Measurements from ENCODE around the gene CPA1.

CPA1 gene

DNA sequence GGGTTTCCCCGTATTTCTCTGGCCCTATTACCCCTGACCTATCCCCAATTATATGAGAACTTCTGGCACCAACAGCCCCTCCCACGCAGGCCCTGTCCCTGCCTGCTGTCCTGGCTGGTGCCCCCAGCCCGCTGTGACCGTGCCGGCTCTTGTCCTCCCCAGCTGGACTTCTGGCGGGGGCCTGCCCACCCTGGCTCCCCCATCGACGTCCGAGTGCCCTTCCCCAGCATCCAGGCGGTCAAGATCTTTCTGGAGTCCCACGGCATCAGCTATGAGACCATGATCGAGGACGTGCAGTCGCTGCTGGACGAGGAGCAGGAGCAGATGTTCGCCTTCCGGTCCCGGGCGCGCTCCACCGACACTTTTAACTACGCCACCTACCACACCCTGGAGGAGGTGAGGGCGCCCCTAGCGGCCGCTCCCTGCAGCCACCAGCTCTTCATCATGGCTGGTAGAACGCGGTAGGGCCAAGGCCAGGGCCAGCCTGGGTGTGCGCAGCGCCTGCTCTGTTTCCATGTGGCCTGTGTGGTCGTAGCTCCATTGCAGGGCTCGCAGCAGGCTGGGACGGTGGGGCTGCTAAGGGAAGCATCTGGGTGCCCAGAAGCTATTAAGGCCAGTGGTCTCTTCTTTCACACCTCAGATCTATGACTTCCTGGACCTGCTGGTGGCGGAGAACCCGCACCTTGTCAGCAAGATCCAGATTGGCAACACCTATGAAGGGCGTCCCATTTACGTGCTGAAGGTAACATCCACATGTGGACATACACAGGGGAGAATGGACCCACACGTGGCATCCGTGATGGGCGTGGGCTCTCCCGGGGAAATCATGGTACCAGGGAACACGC is 1.4 kb downstream of the CPA1 start:
- H3K27ac ChIP-seq (ENCODE audit: low read length): no peak overlapping the region
- H3K27me3 ChIP-seq (ENCODE audit: control insufficient read depth, insufficient read depth, low read length): no peaks in the 10 kb centered on the region
- no peak overlapping the region for H3K4me3 ChIP-seq (ENCODE audit: low read length)
- no peaks in the 10 kb centered on the region for H3K9me3 ChIP-seq (ENCODE audit: control insufficient read depth, low read depth, low read length)
- H3K9ac ChIP-seq (ENCODE audit: low read length): no peak overlapping the region
- H3K36me3 ChIP-seq (ENCODE audit: control insufficient read depth, low read depth, low read length): no peaks in the 10 kb centered on the region
- H3K4me1 ChIP-seq (ENCODE audit: control insufficient read depth, low read depth, low read length): no peaks in the 10 kb centered on the region

DNA sequence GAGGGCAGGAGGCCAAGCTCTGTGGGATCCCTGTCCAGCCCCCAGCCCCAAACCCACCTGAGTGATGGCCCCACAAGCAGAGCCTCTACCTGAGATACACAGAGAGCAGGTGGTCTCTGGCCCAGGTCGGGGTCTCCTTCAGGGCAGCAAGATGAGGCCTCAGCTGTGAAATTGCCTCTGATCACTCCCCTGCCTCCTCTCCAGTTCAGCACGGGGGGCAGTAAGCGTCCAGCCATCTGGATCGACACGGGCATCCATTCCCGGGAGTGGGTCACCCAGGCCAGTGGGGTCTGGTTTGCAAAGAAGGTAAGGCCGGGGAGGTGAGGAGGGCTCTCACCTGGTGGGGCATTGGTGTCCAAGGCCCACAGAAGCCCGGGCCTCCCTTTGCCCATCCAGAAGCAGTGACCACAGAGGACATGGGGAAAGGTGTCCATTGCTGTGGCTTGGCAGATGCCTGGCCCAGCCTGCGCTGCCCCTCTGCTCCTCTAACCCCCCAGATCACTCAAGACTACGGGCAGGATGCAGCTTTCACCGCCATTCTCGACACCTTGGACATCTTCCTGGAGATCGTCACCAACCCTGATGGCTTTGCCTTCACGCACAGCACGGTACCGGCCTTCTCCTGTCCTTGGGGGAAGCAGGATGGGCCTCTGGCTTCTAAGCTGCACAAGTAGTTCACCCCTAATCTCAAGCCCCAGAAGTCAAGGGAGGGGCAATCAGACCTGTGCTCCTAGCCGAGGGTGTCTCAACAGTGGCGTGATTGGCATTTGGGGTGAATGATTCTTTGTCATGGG is 3.1 kb downstream of the CPA1 start:
- Histone ChIP-seq H3K36me3 (ENCODE audit: control insufficient read depth, low read depth, low read length) (no peaks in the 10 kb centered on the region), H3K27ac (ENCODE audit: low read length) (no peak overlapping the region), H3K27me3 (ENCODE audit: control insufficient read depth, insufficient read depth, low read length) (no peaks in the 10 kb centered on the region), H3K4me3 (ENCODE audit: low read length) (no peak overlapping the region), H3K9me3 (ENCODE audit: control insufficient read depth, low read depth, low read length) (no peaks in the 10 kb centered on the region), H3K9ac (ENCODE audit: low read length) (no peak overlapping the region), H3K4me1 (ENCODE audit: control insufficient read depth, low read depth, low read length) (no peaks in the 10 kb centered on the region)

DNA sequence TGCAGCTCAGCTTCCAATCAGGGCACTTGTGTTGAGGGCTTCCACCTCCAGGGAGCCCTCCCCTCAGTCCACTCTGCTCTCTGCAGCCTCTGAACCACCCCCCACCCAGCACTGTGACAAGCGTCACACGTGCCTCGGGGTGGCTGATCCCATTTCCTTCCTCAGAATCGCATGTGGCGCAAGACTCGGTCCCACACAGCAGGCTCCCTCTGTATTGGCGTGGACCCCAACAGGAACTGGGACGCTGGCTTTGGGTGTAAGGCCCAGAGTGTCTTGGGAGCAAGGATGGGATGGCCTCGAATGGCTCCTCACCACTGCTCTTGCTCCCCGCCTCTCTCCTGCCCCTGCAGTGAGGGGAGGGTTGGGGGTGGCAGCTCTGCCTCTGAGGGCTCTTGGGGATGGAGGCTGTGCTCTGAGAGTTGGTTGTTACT is 4.1 kb downstream of the CPA1 start:
- Histone ChIP-seq H3K9ac (ENCODE audit: low read length) (no peak overlapping the region), H3K36me3 (ENCODE audit: control insufficient read depth, low read depth, low read length) (no peaks in the 10 kb centered on the region), H3K27ac (ENCODE audit: low read length) (no peak overlapping the region), H3K27me3 (ENCODE audit: control insufficient read depth, insufficient read depth, low read length) (no peaks in the 10 kb centered on the region), H3K4me1 (ENCODE audit: control insufficient read depth, low read depth, low read length) (no peaks in the 10 kb centered on the region), H3K4me3 (ENCODE audit: low read length) (no peak overlapping the region), H3K9me3 (ENCODE audit: control insufficient read depth, low read depth, low read length) (no peaks in the 10 kb centered on the region)

DNA sequence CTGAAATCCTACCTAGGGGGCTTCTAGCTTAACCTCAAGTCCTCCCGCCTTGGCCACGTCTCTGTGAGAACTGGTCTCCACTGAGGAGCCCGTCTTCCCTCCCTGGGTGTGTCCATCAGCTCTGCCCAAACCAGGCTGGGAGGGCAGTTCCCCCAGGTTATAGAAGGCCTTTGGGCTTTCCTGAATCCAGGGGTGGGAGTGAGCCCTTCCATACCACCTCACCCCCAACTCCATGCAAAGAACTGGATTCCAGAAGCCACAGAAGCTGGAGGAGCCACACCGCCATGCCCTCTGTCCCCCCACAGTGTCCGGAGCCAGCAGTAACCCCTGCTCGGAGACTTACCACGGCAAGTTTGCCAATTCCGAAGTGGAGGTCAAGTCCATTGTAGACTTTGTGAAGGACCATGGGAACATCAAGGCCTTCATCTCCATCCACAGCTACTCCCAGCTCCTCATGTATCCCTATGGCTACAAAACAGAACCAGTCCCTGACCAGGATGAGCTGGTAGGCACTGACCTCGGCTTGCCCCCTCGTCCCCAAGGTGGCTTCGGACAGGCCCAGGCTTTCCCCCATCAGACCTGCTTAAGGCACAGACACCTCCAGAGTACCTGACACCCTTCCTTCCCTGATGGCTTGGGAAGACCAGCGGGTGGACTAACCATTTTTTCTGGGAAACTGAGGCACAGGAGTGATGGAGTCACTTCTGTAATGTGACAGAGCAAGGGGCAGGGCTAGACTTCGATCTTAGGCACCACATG is 4.7 kb downstream of the CPA1 start:
- Histone ChIP-seq H3K27me3 (ENCODE audit: control insufficient read depth, insufficient read depth, low read length) (no peaks in the 10 kb centered on the region), H3K9me3 (ENCODE audit: control insufficient read depth, low read depth, low read length) (no peaks in the 10 kb centered on the region), H3K4me3 (ENCODE audit: low read length) (no peak overlapping the region), H3K36me3 (ENCODE audit: control insufficient read depth, low read depth, low read length) (no peaks in the 10 kb centered on the region), H3K27ac (ENCODE audit: low read length) (no peak overlapping the region), H3K9ac (ENCODE audit: low read length) (no peak overlapping the region), H3K4me1 (ENCODE audit: control insufficient read depth, low read depth, low read length) (no peaks in the 10 kb centered on the region)

DNA sequence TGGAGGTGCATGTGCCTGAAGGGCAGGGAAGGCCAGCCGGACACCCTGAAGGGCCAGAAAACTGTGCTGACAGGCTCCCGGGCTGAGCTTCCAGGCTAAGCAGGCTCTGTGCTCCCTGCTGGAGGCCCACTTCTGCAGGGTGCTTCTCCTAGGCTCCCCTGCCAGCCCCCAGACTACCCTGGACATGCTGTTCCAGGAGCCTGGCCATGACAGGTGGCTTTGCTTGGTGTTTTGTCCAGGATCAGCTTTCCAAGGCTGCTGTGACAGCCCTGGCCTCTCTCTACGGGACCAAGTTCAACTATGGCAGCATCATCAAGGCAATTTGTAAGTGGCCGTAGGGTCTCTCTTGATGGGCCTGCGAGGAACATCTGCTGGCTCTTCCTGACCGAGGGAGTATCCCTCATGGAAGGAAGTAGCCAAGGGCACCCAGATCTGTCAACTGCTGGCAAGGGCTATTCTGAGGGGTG is 5.3 kb downstream of the CPA1 start:
- Histone ChIP-seq H3K9me3 (ENCODE audit: control insufficient read depth, low read depth, low read length) (no peaks in the 10 kb centered on the region), H3K4me3 (ENCODE audit: low read length) (no peak overlapping the region), H3K36me3 (ENCODE audit: control insufficient read depth, low read depth, low read length) (no peaks in the 10 kb centered on the region), H3K27me3 (ENCODE audit: control insufficient read depth, insufficient read depth, low read length) (no peaks in the 10 kb centered on the region), H3K4me1 (ENCODE audit: control insufficient read depth, low read depth, low read length) (no peaks in the 10 kb centered on the region), H3K9ac (ENCODE audit: low read length) (no peak overlapping the region), H3K27ac (ENCODE audit: low read length) (no peak overlapping the region)

GRCh38 chr7:130386876-130387275 is 6.6 kb downstream of the CPA1 start:
- Histone ChIP-seq H3K36me3 (ENCODE audit: control insufficient read depth, low read depth, low read length) (no peaks in the 10 kb centered on the region), H3K9ac (ENCODE audit: low read length) (no peak overlapping the region), H3K9me3 (ENCODE audit: control insufficient read depth, low read depth, low read length) (no peaks in the 10 kb centered on the region), H3K4me3 (ENCODE audit: low read length) (no peak overlapping the region), H3K27me3 (ENCODE audit: control insufficient read depth, insufficient read depth, low read length) (no peaks in the 10 kb centered on the region), H3K4me1 (ENCODE audit: control insufficient read depth, low read depth, low read length) (no peaks in the 10 kb centered on the region), H3K27ac (ENCODE audit: low read length) (no peak overlapping the region)

DNA sequence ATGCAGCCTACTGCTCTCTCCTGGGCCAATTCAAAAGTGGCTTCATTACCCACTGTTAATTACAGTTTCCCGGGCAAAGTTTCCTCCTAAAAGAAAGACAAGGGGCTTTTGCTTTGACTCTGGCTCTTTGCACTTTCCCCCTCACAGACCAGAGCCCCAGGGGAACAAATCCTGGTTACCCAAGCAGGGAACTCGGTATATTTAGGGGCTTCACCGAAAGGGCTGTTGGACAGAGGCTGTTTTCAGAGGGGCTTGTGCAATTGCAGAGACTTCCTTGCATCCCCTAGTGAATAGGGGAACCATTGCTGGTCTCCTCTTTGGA is 7.0 kb downstream of the CPA1 start:
- H3K27ac ChIP-seq (ENCODE audit: low read length): no peak overlapping the region

DNA sequence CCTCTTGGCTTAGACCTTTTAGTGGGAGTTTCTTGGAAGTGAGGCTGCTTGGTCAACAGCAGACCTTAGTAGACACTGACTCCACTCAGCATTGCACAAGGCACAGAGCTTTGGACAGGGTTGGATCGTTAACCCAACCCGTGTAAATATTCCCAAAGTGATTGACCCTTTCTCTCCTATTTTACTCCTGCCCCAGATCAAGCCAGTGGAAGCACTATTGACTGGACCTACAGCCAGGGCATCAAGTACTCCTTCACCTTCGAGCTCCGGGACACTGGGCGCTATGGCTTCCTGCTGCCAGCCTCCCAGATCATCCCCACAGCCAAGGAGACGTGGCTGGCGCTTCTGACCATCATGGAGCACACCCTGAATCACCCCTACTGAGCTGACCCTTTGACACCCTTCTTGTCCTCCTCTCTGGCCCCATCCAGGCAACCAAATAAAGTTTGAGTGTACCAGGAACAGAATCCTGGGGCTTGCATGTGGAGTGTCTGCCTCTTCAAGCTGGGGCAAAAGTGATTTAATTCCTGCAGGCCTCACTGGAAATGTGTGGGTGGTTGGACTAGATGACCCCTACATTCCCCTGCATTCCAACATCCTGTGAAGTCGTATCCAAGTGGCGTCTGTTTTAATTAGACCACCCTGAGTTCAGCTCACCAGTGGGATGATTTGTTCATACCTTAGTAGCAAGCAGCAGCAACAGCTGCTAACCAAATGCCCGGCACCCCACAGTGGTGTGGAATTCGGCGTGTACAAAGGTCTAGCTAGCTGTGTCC is 7.5 kb downstream of the CPA1 start:
- Histone ChIP-seq H3K4me1 (ENCODE audit: control insufficient read depth, low read depth, low read length) (no peaks in the 10 kb centered on the region), H3K9ac (ENCODE audit: low read length) (no peak overlapping the region), H3K4me3 (ENCODE audit: low read length) (no peak overlapping the region), H3K9me3 (ENCODE audit: control insufficient read depth, low read depth, low read length) (no peaks in the 10 kb centered on the region), H3K27ac (ENCODE audit: low read length) (no peak overlapping the region), H3K36me3 (ENCODE audit: control insufficient read depth, low read depth, low read length) (no peaks in the 10 kb centered on the region), H3K27me3 (ENCODE audit: control insufficient read depth, insufficient read depth, low read length) (no peaks in the 10 kb centered on the region)

More for the DNA sequence above, 7.0 kb downstream of the CPA1 start:
- no peaks in the 10 kb centered on the region for H3K36me3 ChIP-seq (ENCODE audit: control insufficient read depth, low read depth, low read length)
- no peak overlapping the region for H3K9ac ChIP-seq (ENCODE audit: low read length)
- no peaks in the 10 kb centered on the region for H3K27me3 ChIP-seq (ENCODE audit: control insufficient read depth, insufficient read depth, low read length)
- no peak overlapping the region for H3K4me3 ChIP-seq (ENCODE audit: low read length)
- H3K4me1 ChIP-seq (ENCODE audit: control insufficient read depth, low read depth, low read length): no peaks in the 10 kb centered on the region
- H3K9me3 ChIP-seq (ENCODE audit: control insufficient read depth, low read depth, low read length): no peaks in the 10 kb centered on the region

GRCh38 chr7:130388671-130389070 is 8.4 kb downstream of the CPA1 start:
- H3K27ac ChIP-seq (ENCODE audit: low read length): no peak overlapping the region

DNA sequence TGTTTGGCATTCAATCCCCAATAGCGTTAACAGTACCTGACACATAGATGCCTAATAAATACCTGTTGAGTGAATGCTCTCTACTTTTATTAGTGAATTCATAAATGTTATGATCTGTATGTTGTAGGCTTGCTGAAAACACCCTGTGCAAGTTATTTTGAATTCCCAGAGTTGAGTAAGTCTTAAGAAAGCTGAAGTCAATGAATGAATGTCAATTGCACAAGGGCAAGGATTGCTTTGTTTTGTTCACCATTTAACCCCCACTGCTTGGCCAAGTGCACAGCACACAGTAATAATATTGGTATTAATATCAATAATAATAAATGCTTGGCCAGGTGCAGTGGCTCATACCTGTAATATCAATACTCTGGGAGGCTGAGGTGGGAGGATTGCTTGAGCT is 10.2 kb downstream of the CPA1 start:
- Histone ChIP-seq H3K9me3 (ENCODE audit: control insufficient read depth, low read depth, low read length) (no peaks in the 10 kb centered on the region), H3K27me3 (ENCODE audit: control insufficient read depth, insufficient read depth, low read length) (no peaks in the 10 kb centered on the region), H3K9ac (ENCODE audit: low read length) (no peak overlapping the region), H3K27ac (ENCODE audit: low read length) (no peak overlapping the region), H3K4me1 (ENCODE audit: control insufficient read depth, low read depth, low read length) (peaks cover 3% of the 10 kb centered on the region), H3K4me3 (ENCODE audit: low read length) (no peak overlapping the region), H3K36me3 (ENCODE audit: control insufficient read depth, low read depth, low read length) (no peaks in the 10 kb centered on the region)

More at GRCh38 chr7:130388671-130389070, 8.4 kb downstream of the CPA1 start:
- Histone ChIP-seq H3K4me1 (ENCODE audit: control insufficient read depth, low read depth, low read length) (no peaks in the 10 kb centered on the region), H3K36me3 (ENCODE audit: control insufficient read depth, low read depth, low read length) (no peaks in the 10 kb centered on the region), H3K9me3 (ENCODE audit: control insufficient read depth, low read depth, low read length) (no peaks in the 10 kb centered on the region), H3K9ac (ENCODE audit: low read length) (no peak overlapping the region), H3K27me3 (ENCODE audit: control insufficient read depth, insufficient read depth, low read length) (no peaks in the 10 kb centered on the region), H3K4me3 (ENCODE audit: low read length) (no peak overlapping the region)

DNA sequence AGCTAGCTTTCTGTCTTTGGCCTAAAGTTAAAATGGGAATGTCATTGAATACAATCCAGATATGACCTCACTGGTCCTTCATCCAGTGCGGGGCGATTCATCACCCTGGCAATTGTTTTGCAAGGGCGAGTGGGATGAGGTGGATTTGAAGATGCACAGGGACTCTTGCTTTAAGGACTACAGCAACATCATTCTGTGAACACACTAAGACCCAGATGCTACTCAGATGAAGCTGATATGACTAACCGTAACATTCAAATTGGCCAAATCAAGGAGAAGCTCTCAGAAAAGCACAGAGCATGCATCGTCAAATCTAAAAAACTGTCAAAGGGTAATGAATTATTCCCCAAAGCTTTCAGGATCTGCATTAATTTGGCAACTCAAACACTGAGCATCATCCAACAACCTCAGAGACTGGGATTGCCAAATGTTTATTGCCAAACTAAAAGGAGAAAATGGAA is 12.8 kb downstream of the CPA1 start:
- Histone ChIP-seq H3K9ac (ENCODE audit: low read length) (no peak overlapping the region), H3K27ac (ENCODE audit: low read length) (no peak overlapping the region), H3K9me3 (ENCODE audit: control insufficient read depth, low read depth, low read length) (no peaks in the 10 kb centered on the region), H3K4me1 (ENCODE audit: control insufficient read depth, low read depth, low read length) (peaks cover 10% of the 10 kb centered on the region), H3K4me3 (ENCODE audit: low read length) (no peak overlapping the region), H3K36me3 (ENCODE audit: control insufficient read depth, low read depth, low read length) (no peaks in the 10 kb centered on the region), H3K27me3 (ENCODE audit: control insufficient read depth, insufficient read depth, low read length) (no peaks in the 10 kb centered on the region)

Data from iPS-18a (cell line).